ENCODE results near the gene C20orf144.

Gene C20orf144

DNA sequence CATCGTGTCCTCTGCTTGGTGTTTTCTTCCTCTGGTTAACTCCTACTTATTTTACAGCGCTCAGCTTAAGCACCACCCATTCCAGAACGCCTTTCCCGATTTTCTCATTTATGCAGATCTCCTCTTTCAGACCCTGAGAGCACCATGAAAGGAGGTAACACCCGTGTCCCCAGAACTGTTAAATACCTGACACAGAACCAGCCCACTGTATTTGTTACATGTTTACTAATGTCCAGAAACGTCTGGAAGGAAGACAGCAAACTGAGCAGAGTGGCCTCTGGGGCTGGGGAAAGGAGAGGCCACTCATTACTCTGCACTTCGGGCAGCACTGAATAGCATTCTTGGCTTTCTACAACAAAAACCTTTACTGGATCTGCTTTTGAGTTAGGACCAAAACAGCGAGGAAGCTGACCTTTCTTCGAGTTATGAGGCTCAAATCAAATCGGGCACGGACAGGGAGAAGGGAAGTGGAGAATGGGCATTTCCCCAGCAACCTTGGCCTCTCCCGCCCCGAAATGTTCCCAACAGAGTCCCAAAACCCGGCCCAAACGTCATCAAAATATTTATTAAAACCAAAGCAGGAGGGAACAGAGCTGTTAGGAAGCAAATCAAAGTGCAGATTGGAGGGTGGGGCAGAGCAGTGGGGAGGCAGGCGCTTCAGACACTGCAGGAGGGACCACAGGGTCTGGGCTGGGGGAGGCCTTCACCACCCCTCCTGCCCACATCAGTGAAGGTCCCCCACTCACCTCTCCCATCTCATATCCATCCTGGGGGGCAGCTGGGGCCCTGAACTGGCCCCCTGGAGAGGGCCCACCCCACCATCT lies 13.2 kb downstream of the C20orf144 start:
- Mint-ChIP-seq H3K27ac (peak overlapping the region; percentile 17), H3K27me3 (no peaks in the 10 kb centered on the region), H3K9me3 (no peaks in the 10 kb centered on the region), H3K4me3 (peak overlapping the region; percentile 61), H3K4me1 (peaks cover 41% of the 10 kb centered on the region), H3K36me3 (no peaks in the 10 kb centered on the region)
- ATAC-seq: no peak

DNA sequence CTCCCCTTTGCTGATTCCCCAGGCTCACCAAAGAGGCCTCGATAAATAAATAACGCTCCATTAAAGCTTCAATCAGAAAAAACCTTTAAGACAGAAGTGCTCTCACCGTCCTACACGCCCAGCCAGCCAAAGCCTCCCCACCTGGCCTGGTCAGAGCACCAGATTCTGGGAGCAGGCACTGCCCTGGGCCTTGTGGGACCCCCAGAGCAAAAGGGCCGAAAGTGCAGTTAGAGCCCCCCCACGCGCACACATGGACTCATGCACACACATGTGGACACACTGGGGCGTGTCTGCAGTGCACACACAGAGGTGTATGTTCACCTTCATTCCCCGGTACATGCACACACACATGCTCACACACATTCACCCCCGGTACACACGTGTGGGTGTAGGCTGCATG lies 14.0 kb downstream of the C20orf144 start:
- H3K36me3 Mint-ChIP-seq: no peaks in the 10 kb centered on the region
- no peak overlapping the region for H3K4me3 Mint-ChIP-seq
- no peak for ATAC-seq
- peaks cover 49% of the 10 kb centered on the region for H3K4me1 Mint-ChIP-seq
- peak overlapping the region; percentile 15 for H3K27ac Mint-ChIP-seq
- no peaks in the 10 kb centered on the region for H3K9me3 Mint-ChIP-seq
- H3K27me3 Mint-ChIP-seq: no peaks in the 10 kb centered on the region

DNA sequence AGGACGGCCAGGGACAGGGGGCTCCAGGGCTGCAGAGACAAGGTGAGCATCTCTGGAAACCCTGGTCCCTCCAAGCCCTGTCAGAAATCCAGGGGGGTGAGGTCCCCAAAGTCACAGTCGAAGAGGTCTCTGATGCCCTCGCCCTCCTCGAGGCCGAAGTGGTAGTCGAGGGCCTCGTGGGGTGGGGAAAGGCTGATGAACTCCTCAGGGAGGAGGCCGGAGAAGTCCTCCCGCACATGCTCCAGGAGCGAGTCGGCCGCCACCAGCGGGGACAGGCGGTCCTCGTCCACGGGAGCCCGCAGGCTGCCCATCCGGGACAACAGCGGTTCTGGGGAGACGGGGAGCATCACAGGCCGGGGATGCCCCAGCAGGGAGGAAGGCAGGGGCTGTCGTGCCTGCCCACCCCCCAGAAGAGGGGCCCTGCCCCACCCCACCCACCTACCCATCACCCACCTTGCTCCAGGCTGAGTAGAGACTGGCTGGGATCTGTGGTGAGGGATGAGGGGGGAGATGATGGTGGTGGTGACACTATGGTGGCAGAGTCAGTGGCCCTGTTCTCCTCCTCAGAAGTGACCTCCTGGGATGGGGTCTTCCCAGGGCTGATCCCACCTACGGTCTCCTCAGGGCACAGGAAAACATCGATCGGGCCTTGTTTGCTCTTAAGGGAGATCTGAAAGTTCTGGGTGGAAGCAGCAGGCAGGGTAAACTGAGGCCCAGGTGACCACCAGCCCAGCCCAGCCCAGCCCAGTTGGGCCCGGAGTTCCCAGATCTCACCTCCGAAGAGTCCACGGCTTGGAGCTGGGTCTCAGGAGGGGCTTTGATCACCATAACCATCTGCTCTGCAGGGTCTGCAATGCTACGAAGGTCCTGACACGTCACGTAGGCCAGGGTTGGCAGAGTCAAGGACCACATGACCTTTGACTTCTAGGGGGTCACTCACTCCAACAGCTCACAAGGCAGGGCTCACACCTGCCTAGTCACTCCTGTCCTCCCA lies 14.8 kb downstream of the C20orf144 start:
- Mint-ChIP-seq H3K9me3 (no peaks in the 10 kb centered on the region), H3K4me1 (peaks cover 52% of the 10 kb centered on the region), H3K4me3 (no peak overlapping the region), H3K36me3 (no peaks in the 10 kb centered on the region), H3K27ac (peak overlapping the region; percentile 26), H3K27me3 (no peaks in the 10 kb centered on the region)
- ATAC-seq: no peak

DNA sequence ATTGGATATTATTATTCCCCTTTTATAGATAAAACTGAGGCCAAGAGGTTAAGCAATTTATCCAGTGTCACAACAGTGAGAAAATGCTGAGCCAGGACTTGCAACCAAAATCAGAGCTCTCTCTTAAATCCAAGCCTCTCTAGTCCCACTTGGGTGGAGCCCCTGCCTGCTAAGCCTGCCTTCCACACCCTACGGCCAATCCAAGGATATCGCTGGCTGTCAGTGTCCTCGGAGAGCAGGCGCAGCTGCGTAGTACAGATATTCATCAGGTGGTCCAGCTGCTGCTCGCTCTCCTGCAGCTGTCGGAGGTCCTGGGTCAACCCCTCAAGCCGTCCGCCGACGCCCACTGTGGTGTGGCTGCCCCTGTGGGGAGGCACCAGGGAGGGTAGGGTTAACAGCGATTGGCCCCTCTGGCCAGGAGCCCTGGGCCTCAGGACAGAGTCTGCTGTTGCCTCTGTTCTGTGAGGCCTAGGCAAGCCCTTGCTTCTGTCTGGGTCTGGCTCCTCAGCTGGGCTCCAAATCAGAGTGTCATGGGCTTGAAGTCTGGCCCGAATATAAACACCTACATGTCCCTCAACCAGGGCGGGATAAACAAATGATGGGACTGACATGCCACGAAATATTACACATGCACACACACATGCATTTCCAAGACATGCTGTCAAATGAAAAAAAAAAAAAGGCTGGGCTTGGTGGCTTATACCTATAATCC lies 16.0 kb downstream of the C20orf144 start:
- no peak overlapping the region for H3K4me3 Mint-ChIP-seq
- H3K36me3 Mint-ChIP-seq: no peaks in the 10 kb centered on the region
- peak overlapping the region; percentile 32 for H3K27ac Mint-ChIP-seq
- H3K9me3 Mint-ChIP-seq: no peaks in the 10 kb centered on the region
- no peaks in the 10 kb centered on the region for H3K27me3 Mint-ChIP-seq
- no peak for ATAC-seq
- peaks cover 49% of the 10 kb centered on the region for H3K4me1 Mint-ChIP-seq

DNA sequence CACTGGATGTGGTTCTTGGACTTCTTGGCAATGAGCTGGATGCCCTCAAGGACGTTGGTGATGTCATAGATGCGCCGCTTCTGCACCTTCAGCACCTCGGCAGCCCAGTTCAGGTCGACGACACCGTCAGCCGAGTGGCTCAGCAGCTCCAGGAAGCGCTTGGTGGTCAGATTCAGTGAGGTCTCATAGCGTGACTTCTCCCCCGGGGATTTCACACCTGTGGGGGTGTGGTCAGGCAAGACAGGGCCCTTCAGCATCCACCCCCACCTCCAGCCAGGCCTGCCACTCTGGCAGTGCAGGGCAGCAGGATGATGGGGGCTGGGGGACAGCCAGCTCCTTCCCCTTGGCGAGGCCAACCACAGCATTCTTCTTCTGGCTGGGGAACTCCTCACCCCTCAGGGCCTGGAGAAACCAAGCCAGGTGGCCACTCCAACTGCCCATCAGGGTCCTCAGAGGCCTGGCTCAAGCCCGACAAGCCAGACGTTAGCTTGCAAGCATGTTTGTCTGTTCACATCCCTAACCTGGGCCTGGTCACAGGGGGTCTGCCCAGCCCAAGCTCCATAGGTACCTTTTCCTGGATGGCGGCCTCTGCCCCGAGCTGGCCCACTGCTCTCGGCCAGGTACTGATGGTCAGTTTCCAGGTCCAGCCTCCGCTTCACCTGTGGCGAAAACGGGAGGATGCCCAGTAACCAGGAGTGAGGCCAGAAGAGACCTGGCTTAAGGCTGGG lies 17.8 kb downstream of the C20orf144 start:
- peak overlapping the region; percentile 21 for H3K4me3 Mint-ChIP-seq
- H3K9me3 Mint-ChIP-seq: no peaks in the 10 kb centered on the region
- peaks cover 45% of the 10 kb centered on the region for H3K4me1 Mint-ChIP-seq
- H3K27ac Mint-ChIP-seq: peak overlapping the region; percentile 32
- peak; percentile 92 for ATAC-seq
- no peaks in the 10 kb centered on the region for H3K27me3 Mint-ChIP-seq
- no peaks in the 10 kb centered on the region for H3K36me3 Mint-ChIP-seq

DNA sequence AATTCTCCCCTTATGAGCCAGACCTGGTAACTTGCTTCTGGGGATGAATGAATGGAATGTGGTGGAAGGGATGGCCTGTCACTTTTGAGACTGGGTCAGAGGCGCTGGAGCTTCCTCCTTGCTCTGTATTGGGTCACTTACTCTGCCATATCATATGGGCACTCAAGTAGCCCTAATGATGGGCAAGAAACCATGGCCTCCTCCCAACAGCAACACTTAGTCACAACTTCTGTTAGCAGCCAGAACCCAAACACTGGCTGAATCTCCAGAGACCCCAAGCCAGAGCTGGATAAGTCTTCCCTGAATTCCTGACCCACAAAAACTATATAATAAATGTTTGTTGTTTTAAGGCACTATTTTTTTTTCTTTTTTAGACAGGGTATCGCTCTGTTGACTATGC lies 18.6 kb downstream of the C20orf144 start:
- no peaks in the 10 kb centered on the region for H3K36me3 Mint-ChIP-seq
- H3K9me3 Mint-ChIP-seq: no peaks in the 10 kb centered on the region
- ATAC-seq: no peak
- H3K27me3 Mint-ChIP-seq: no peaks in the 10 kb centered on the region
- H3K4me1 Mint-ChIP-seq: peaks cover 48% of the 10 kb centered on the region
- H3K4me3 Mint-ChIP-seq: no peak overlapping the region
- H3K27ac Mint-ChIP-seq: peak overlapping the region; percentile 32

DNA sequence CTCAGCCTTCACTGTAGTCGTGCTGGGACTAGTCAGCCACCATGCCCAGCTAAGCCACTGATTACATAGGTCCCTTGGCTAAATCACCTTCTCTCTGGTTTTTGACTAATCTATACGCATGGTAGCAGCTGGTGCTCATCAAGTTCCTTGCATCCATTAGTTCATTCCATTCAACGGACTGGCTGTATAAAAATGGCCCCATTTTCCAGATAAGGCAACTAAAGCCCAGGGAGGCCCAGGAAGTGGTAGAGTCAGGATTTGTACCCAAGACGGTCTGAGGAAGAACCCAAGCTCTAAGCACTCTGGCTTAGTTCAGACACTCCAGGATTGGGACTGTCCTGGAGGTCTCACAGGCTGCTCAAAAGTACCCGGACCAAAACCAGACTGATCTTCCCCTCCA lies 19.2 kb downstream of the C20orf144 start:
- no peak overlapping the region for H3K4me3 Mint-ChIP-seq
- peaks cover 48% of the 10 kb centered on the region for H3K4me1 Mint-ChIP-seq
- no peak for ATAC-seq
- H3K27me3 Mint-ChIP-seq: no peaks in the 10 kb centered on the region
- H3K27ac Mint-ChIP-seq: no peak overlapping the region
- no peaks in the 10 kb centered on the region for H3K36me3 Mint-ChIP-seq
- no peaks in the 10 kb centered on the region for H3K9me3 Mint-ChIP-seq

DNA sequence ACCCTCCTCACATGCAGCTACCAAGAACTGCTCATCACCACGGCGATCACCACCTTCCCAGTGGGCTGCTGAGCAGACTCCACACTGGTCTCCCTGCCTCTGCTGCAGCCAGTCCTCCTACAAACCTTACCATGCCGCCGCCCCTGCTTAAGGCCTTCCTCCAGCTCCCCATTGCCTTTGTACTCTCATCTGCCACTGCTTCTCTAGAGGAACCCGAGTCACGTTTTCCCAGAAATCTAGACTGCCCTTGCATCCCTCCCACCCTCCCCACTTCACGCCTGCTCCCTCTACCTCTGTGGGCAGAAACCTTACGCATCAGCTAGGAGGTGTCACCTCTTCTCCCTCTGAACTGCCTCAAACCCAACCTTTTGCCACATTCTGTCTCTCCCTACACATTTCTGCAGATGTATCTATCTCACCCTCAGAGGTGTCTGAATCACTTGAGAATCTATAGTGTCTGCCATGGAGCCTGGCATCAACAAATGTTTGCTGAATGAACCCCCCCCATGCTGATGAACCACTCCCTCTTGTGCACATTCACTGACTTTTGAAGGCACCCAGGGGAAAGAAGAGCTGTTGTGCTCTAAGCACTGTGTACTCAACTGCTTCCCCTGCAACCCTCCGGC lies 19.7 kb downstream of the C20orf144 start:
- peak overlapping the region; percentile 71 for H3K27ac Mint-ChIP-seq
- no peak overlapping the region for H3K4me3 Mint-ChIP-seq
- H3K9me3 Mint-ChIP-seq: no peaks in the 10 kb centered on the region
- H3K27me3 Mint-ChIP-seq: no peaks in the 10 kb centered on the region
- no peak for ATAC-seq
- H3K36me3 Mint-ChIP-seq: no peaks in the 10 kb centered on the region
- H3K4me1 Mint-ChIP-seq: peaks cover 53% of the 10 kb centered on the region

DNA sequence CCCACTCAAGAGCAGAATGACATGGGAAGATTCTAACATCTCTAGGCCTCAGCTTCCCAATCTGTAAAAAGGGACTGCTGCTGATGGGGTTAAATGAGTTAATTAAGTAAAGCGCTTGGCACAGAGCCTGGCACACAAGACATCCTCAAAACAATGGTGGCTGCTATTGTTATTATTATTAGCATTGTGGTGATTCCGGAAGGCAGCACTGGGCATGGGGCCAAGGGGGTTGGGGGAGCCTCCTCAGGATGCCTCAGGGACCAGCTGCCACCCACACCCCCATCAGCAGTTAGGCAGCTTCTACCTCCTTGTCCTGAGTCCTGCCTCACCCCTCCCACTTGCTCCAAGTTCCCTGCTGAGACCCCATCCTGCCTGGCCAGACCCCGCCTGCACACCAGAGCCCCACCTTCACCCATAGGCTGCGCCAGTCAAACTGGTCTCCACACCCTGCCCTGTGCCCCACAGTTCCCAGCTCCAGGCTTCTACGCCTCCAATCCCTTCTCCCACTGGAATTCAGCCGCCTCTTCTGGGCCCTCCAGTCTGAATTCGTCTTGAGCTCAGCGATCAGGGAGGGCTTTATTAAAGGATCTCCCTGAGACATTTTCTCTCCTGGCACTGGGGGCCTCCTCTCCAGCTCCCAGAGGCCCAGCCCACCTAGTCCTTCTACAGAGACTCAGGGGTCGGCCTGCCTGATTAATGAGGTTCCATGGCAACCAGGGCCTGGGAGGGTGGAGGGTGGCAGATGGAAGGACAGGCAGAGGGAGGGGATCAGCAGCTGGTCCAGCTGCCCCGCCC lies 22.6 kb downstream of the C20orf144 start:
- H3K4me1 Mint-ChIP-seq: peaks cover 53% of the 10 kb centered on the region
- peak overlapping the region; percentile 86 for H3K4me3 Mint-ChIP-seq
- H3K36me3 Mint-ChIP-seq: no peaks in the 10 kb centered on the region
- H3K27ac Mint-ChIP-seq: peak overlapping the region; percentile 84
- no peaks in the 10 kb centered on the region for H3K9me3 Mint-ChIP-seq
- no peak for ATAC-seq
- no peaks in the 10 kb centered on the region for H3K27me3 Mint-ChIP-seq

DNA sequence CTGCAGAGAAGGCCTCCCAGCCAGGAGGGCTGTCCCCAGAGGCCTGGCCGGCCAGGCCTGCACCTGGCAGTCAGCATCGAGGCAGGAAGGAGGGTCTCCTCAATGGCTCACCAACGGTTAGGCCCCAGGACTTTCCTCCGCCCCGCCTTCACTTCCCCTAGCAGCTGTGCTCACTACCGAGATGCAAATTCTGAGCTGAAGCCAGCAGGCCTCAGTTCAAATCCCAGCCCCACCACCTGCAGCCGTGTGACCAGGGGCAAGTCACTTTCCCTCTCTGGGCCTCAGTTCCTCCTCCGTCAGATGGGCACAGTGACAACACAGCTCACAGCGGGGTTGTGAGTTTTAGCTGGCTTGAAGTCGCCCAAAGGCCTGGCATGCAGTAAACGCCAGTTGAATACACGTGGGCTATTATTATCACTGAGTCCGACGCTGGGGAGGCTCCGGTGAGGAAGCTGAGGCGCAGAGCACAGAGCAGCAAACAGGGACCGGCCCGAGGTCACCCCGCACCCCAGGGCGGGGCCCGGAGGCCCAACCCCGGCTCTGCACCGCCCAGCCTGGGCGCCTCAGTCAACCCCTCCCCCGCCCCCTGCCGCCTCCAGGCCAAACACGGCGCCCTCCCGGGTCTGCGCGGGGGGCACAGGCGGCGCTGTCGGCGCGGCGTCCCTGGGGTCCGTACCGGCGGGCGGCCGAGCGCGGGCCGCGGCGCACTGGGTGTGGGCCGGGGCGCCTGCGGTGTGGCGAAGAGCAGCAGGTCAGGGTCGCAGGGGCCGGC lies 23.4 kb downstream of the C20orf144 start:
- Mint-ChIP-seq H3K36me3 (no peaks in the 10 kb centered on the region), H3K27ac (peak overlapping the region; percentile 84)
- ATAC-seq: peak; percentile 55

DNA sequence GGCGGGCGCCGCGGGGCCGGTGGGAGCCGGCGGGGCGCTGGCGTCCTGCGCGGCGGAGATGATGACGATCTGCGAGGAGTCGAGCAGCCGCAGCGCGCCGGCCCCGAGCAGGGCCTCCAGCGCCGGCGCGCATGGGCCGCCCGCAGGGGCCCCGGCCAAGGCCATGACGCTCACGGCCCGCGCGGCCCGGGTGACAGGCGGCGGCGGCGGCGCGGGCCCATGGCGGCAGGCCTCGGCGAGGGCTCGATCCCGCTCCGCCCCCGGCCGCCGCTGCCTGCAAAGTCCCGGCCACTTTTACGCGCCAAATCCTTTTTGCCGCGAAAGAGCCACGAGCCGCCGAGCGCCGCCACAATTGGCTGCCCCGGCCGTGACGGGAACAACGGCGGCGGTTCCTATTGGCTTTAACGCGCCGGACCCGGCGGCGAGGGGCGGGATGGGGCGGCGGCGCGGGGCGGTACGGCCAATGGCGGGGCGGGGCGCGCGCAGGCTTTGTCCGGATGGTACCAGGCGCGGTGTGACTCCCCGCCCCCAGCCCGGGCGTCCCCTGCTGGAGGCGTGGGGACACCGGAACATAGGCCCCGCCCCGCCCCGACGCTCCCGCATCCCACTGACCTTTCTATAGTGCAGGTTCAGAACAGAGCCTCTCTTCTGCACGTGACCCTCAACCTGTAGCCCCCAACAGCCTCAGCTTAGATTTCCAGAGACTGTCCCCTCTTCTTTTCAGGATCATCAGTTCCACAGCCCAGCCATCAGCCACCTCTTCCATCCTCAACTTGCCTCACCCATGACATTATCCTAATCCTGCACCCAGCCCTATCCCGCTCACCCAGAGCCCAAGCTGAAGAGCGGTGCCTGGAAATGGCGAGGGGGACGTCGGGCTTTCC lies 24.2 kb downstream of the C20orf144 start, which contains the start of gene E2F1:
Gene E2F1, minus strand, starts transcription at position 286 of the 884 bp plus-strand sequence. Its CDS starts 121 bp downstream, at position 165.
- no peaks in the 10 kb centered on the region for H3K27me3 Mint-ChIP-seq
- no peaks in the 10 kb centered on the region for H3K9me3 Mint-ChIP-seq
- ATAC-seq: peak; percentile 97
- H3K4me3 Mint-ChIP-seq: peak within 1 kb of the TSS; percentile 86
- peaks cover 39% of the 10 kb centered on the region for H3K4me1 Mint-ChIP-seq
- no peaks in the 10 kb centered on the region for H3K36me3 Mint-ChIP-seq
- peak within 1 kb of the TSS; percentile 84 for H3K27ac Mint-ChIP-seq

More for the DNA sequence above, 23.4 kb downstream of the C20orf144 start:
- Mint-ChIP-seq H3K9me3 (no peaks in the 10 kb centered on the region), H3K4me1 (peaks cover 45% of the 10 kb centered on the region), H3K4me3 (peak overlapping the region; percentile 86), H3K27me3 (no peaks in the 10 kb centered on the region)

DNA sequence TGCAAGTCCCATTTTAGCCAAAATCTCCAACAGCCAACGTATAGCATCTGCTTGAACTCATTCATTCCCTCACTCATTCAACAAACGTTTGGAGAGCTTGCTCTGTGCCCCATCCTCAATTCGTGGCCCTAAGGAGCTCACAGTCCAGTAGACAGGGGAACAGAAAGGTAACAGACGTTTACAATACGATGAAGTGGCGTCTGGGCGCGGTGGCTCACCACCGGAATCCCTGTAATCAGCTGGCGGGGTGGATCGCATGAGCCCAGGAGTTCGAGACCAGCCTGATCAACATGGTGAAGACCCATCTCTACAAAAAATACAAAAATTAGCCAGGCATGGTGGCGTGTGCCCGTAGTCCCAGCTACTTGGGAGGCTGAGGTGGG lies 24.8 kb downstream of the C20orf144 start:
- Mint-ChIP-seq H3K27ac (peak overlapping the region; percentile 67), H3K27me3 (no peaks in the 10 kb centered on the region), H3K4me3 (peak overlapping the region; percentile 86), H3K9me3 (no peaks in the 10 kb centered on the region), H3K36me3 (no peaks in the 10 kb centered on the region), H3K4me1 (peaks cover 36% of the 10 kb centered on the region)
- ATAC-seq: no peak
